OCI-LY1 (cell line): ENCODE measurements around the gene MLLT6.

Source experiments
- CTCF ChIP-seq: fragments of 200-600 bp; sonication (generic), shearing (Covaris generic); IDR thresholded peaks from 2 replicates; pipeline ENCODE4 v1.5.1; 2017; ENCODE audit warnings: mild to moderate bottlenecking, antibody characterized with exemption, low read length, moderate library complexity, mixed read lengths
- EZH2 ChIP-seq: fragments of 200-600 bp; sonication (generic), shearing (Covaris generic); IDR thresholded peaks from 2 replicates; pipeline ENCODE4 v1.8.0; 2017; ENCODE audit warnings: borderline replicate concordance, mixed run types, mild to moderate bottlenecking, antibody characterized with exemption, low read length, moderate library complexity, mixed read lengths

- TF ChIP-seq EZH2 (no peak), CTCF (no peak)
These were observed 45.4 kb downstream of the MLLT6 start for GRCh38 chr17:38750312-38751121.
